Mucosa of gallbladder (tissue), 1 donor: ENCODE results near the gene BMP10. TPM values are rescaled to one million over a fixed set of nuclear protein-coding genes. Genes with fewer than 3 reads are reported as not detected.

ENCODE experiments used
- DNase-seq: peaks from one replicate; pipeline ENCODE4 v3.0.0-alpha.2; 2020; ENCODE audit warnings: low spot score
- total RNA-seq: library from RNA; stranded (reverse); gene quantifications from one replicate; pipeline ENCODE4 v1.2.1, GENCODE V29; 2021
- donor health status: DM: no; HTN: no; CAD: no.

BMP10 gene
- total RNA-seq, 1 donor from 2014 or later, result not detected

DNA sequence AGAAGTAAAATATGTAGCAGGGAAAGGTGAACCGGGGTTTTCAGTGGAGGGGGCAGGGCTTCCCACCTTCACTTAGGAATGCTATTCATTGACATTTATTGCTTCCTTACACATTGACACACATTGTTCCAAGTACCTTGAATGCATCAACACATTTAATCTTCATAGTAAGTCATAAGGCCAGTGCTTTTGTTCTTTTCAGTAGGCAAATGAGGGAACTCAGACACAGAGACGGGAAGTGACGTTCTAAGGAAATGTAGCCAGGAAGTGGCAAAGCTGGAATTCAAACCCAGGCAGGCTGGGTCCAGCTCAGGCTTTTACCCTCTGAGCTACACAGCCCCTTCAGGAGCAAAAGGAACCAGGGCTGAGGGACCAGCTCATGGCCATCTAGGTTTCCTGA lies 20.7 kb downstream of the BMP10 start:
- no peak for DNase-seq

DNA sequence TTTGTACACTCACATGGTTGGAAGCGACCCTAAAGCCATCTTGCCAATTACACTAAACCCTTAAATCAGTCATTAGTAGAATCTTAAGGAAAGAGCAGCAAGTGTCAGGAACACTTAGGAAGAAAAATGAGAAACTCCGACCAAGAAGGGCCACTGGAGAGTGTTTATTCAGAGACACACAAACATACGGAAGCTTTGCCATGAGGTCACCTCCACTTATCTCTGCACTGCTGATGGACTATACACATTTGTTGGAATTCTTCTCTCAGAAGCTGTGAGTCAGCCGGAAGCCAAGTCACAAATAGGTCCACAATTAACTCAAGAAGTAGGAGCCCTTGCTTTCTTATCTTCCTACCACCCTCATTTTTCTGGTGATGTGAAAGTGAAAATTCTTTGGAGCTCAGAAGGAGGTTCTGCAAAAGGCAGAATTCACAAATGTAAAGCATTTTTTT lies 21.6 kb downstream of the BMP10 start:
- DNase-seq, result no peak

DNA sequence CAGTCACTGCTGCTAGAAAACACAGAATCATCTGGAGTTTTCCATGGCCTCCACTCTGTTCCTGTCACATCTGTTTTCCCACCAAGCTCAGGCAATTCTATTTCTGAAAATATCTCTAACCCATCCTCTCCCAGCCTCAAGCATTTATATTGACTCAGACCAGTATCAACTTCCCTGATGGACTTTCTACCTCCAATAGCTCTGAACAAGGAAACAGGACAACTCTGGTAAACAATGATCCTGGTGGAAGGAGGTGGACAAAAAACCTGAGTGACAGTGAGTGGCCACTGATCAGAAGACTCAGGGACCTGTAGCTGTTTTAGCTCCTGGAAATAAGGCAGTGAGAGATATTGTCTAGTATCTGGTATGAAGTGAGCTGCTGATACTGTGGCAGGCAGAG lies 23.4 kb downstream of the BMP10 start:
- peak; percentile 34 for DNase-seq

DNA sequence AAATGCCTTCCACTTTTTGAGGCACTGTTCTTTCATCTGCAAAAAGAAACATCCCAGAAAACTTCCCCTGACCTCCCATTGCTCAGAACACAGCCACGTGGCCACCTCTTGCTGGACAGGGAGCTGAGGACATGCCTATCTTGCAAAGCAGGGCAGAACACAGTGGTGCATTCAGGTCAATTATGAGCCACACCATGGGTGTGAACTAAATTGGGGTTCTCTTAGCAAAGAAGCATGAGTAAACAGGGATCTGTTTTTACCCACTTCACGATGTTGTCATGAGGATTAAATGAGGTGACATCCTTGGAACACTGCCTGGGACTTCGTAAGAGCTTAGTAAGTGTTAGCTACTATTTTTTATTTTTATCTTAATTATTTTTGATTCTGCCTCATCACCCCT lies 25.1 kb downstream of the BMP10 start:
- DNase-seq, result no peak

DNA sequence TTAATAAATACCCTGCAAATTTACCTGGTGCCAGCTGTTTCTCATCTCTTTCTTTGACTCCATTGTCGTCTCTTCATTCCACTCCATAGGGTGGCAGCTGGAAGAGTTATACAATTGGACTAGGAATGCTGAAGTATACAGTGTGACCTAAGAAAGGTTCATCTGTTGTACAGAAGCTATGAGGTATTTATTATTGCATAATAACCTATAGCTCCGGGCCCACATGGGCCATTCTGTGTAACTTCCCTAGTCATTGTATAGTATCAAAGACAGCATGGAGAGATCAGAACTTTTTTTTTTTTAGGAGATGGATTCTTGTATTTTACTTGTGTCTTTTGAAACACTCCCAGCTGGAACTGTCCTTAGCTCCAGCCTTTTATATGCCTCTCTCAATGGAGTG lies 26.2 kb downstream of the BMP10 start:
- no peak for DNase-seq

DNA sequence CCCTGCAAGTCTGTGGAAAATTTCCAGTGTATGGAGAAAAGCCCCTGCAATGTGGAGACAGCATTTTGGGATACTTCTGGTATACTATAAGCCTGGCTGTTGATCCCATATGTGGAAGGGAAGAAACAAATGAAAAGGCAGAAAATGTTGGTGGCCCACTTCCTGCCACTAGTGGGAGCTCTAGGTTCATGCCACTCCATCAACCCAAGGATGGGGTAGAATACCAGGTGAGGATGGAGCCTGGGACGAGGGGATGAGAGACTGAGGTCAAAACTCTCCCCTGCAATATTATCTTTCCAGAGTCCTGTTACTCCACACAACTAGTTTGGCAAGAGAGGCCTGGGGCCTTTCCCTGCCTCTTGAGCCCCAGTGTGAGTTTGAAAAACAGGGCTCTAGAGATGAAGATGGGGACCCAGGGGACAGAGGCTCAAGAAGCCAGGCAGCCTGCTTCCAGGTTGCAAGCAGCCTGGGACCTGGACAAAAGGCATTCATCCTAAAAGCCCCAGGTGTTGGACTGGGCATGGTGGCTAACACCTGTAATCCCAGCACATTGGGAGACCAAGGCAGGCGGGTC lies 31.9 kb downstream of the BMP10 start:
- DNase-seq, result no peak

DNA sequence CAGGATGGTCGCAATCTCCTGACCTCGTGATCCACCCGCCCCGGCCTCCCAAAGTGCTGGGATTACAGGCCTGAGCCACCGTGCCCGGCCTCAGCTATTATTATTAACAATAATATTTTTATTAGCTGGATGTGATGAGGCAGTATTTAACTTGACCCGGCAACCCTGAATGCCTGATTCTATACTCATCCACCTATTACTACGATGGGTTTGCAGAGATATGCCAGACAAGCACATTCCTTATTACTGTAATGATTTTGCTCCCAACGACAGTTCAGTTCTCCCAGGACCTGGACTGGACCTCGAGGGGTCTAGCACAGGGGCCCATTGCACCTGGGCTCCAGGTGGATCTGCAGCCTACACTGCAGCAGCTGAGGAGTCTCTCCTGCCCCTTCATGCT lies 32.6 kb downstream of the BMP10 start:
- DNase-seq, result no peak

DNA sequence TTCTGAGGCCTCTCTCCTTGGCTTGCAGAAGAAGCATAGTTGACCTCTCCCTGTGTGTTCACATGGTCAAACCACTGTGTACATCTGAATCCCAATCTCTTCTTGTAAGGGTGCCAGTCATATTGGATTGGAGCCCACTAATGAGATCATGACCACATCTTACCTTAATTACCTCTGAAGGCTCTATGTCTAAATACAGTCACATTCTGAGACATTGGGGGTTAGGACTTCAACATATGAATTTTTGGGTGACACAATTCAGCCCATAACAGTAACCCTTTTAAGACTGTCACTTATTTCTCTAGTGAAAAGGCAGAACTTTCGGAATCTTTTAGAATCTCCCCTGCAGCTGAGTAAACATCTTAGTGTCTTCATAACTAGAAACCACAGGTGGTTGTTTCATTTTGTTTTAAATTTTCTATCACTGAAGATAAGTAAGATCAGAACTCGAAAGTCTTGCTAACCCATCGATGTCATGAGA lies 33.3 kb downstream of the BMP10 start:
- no peak for DNase-seq

DNA sequence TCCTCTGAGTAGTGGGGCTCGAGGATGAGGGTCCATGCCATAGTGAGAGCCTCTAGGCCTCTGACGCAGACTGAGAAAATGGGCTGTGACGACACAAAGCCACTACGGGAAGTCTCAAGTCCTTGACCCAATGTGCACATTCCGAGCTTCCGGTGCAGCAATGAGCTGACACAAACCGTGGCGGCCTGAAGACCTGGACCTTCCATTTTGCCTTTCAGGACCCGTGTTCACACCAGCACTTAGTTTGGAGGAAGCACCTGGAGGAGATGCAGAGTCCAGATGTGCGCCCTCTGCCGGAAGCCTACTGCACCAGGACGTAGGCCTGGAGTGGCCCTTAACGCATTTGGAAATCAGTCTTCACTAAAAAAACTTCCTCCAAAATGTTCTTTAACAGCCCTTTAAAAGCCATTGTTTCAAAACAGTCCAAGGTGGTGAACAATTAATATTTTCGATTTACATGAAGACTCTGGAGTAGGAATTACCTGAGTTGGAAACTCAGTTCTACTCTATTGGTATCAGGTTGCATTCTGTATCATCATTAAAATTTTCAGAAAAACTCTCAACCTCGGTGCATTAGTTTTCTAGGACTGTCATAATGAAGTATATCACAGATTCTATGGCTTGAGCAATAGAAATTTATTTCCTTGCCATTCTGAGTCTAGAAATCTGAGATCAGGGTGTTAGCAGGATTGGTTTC lies 33.9 kb downstream of the BMP10 start:
- DNase-seq, result peak; percentile 60

DNA sequence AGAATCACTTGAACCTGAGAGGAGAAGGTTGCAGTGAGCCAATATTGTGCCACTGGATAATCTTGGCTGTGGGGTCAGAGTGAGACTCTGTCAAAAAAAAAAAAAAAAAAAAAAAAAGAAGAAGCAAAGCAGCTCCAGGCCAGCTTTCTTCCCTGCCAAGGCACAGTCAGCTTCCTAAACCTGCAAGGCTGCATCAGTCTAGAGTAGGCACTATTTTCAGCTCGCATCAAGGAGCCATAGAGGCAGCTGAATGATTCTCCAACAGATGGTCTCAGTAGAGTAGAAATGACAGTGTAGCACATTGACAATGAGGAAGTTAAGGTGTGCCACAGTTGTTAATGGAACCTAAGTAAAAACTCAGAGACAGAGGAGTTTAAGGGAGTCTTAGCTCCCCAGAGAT lies 35.6 kb downstream of the BMP10 start:
- no peak for DNase-seq

DNA sequence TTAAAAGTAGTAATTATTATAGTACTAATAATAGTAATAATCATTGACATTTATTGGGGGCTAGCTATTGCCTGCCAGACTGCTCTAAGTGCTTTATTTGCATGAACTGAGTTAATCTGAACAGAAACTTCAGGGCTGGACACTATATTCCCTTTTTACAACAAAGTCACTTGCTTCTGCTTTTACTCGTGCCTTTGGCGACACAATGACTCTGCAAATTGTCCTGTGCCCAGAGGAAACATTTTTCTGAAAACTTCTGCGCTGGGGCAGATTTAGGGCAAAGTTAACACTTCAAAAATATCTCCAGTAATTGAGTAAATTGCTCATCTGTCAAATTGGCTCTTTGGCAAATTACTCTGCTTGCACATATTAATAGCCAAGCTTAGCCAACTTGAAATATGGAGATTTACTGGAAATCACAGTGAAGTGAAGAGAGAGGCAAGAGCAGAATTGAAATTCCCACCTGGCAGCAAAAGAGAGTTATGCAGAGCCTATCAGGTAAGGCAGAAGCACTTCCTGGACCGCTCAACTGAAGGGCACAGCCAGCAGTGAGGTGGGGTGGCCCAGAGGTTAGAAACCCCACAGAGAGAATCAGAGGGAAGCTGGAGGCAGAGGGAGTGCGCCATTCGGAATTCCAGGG lies 36.3 kb downstream of the BMP10 start:
- DNase-seq, result no peak

DNA sequence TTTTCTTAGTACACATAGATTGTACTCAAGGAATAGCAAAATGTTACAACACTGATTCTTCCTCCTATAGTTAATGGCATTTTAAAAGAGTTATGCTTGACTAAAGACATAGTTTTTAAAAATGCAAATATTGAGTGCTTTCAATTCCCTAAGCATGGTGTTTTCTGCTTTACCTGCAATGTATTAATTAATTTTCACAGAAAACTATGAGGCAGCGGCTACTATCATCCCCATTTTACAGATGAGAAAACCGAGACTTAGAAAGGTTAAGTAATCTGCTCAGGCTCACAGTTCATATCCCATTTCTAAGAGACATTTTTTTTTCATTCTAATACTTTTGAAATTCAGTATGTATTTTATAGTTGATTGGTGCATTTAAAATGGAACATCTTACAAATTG lies 38.0 kb downstream of the BMP10 start:
- DNase-seq, result no peak

DNA sequence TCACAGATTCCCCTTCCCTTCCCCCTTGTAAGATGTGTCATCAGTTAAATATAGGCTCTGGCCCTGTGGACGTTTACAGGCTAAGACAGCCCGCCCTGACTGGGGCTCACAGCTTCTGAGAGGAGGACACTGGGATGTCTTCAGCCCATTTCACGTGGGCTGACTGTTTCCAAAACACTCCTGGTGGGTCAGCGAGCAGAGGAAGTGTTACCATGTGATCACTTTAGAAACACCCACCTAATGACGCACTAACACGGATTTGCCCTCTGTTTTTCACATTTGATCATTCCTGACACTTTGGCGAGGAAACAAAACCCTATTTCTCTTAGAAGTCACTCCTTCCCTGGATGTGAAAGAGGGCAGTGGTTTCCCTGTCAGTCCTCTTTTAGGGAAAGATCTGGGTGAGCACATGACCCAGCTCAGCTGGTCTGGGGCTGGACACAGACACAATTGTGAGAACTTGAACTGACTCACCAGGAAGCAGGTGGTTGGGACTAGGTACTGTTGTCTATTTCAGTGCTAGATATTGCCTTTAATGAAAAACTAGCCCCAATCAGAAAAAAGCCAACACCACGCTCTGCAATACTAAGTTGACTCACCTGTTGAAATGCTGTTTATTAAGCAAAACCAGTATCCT lies 38.8 kb downstream of the BMP10 start:
- peak; percentile 61 for DNase-seq

DNA sequence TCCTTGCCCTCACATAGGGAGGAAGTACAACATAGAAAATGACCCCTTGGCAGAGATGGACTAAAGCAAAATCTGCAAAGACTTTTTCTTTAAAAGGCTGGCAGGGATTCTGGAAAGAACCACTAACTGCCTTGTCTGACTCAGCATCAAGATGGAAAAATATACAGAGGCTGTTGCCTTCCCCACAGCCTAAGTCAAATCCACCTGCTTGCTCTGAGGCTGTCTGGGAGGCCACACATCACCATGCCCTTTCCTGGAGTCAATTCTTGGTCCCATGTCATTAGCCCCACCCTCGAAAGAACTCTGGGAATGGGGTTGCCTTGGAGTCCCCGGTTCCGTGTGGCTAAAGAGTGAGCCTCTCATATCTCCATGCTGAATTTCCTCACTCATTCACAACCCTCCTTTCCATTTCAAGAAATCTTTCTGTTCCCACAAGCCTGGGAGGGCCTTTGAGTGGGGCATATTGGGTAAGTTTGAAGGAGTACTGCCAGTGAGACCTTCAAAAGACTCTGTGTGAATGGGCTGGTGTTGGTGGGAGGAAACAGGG lies 39.4 kb downstream of the BMP10 start:
- DNase-seq, result no peak

DNA sequence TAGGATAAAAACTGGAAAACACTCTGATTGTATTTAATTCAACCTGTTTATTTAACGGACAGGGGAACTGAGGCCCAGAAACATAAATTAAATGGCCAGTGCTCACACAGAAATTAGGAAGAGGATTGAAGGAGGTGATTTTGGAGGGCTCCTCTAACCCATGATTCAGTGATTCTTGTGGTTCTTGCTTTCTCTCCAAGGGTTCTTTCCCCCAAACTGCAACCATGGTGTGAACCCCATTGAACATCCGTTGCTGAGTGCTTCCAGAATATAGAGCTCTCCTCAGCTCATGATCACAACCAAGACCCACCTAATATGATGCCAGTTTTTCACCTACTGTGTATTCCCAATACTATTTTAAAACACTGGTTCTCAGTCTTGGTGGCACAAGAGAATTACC lies 41.4 kb downstream of the BMP10 start:
- DNase-seq, result no peak

DNA sequence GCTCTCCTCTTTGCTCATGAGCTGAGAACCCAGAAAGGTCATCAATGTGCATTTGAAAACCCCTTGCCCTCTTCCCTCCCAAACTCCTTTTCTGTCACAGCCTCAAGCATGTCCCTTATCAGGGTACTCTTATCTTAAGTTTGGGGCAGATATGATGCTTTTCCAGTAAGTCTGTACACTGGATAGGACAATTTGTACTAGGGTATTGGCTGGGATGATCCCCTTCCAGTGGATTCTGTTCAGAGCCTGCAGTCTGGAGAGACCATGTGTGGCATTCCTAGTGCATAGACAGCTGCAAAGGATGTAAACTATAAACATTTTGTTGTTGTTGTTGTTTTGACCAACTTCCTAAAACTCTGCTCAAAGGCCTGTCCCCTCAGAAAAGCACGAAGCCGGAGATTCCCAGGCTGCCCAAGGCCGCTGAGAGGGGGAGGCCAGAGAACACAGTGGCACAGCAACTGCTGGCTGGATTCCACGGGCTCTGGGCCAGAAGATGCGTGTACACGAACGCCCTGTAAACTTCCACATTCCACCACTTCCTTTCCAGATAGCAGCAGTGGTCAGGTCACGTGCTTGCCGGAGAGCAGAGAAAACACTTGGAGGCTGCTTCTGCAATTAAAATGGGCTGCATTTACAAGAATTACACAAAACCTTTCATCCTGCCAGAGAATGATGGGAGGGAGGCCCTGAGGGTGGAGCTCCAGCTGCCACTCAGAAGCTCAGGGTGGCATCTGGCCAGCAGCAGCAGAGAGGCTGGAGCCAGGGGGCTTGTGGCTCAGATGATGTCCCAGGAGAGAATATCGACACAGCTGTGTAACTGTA lies 42.1 kb downstream of the BMP10 start:
- peak; percentile 97 for DNase-seq

DNA sequence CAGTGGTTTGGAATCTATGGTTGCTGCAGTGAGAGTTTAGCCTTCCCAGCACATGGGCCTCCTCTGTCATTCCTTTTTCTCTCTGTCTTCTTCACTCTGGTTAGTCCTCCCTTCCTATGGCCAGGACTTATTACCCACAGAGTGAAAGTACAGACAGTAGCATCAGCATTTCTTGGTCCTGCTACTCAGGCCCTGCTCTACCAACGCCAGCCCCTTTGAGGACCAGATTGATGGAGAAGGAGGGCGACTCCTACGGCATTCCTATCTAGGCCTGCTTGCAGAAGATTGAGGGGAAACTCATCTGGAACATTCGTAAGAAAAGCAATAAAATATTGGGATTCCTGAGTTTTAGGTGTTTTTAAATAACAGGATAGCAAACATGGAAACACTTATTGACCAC lies 43.5 kb downstream of the BMP10 start:
- no peak for DNase-seq

DNA sequence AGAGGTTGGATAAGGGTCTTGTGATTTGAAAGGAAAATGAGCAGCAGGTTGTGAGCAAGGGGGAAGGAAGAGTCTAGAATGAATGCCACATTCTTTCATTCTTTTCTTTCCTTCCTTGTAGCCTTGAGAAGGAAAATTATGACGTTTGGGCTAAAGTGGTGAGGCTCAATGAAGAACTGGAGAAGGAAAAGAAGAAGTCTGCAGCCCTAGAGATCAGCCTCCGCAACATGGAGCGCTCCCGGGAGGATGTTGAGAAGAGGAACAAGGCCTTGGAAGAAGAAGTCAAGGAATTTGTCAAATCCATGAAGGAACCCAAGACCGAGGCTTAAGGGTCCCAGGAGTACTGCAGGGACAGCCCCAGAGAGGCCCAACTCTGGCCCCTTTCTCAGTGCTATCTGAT lies 45.3 kb downstream of the BMP10 start:
- DNase-seq, result no peak

DNA sequence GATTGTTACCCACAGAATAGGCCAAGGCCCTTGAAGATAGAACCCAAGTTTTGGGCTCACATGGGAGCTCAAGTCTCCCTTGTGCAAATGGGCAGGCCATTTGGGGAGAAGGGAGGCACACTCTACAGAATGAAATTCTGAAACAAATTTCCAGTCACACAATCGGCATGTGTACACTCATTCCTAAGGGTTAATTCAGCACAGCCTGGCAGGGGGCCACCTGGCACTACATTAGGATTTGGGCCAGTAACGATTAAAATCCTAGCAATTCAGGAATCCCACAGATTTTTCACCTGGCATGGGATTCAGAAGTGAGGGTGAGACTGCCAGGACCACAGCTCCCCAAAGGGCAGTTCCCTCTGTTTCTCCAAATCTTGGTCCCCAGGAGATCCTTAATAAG lies 46.4 kb downstream of the BMP10 start:
- DNase-seq, result no peak

DNA sequence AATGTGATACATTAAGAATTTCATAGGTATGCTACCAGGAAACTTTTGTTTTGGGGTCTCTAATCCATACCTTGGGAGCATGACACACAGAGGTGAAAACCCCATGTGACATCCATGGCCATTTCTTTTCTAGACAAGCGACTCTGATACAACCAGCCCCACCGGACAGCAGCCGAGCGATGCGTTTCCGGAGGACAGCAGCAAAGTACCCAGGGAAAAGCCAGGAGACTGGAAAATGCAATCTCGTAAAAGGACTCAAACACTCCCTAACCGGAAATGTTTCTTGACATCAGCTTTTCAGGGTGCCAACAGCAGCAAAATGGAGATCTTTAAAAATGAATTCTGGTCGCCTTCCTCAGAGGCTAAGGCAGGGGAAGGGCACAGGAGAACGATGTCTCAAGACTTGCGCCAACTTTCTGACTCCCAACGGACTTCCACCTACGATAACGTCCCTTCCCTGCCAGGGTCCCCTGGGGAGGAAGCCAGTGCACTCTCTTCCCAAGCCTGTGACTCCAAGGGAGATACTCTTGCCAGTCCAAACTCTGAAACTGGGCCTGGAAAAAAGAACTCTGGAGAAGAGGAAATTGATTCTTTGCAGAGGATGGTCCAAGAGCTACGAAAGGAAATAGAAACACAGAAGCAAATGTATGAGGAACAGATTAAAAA lies 48.9 kb downstream of the BMP10 start:
- DNase-seq, result no peak

DNA sequence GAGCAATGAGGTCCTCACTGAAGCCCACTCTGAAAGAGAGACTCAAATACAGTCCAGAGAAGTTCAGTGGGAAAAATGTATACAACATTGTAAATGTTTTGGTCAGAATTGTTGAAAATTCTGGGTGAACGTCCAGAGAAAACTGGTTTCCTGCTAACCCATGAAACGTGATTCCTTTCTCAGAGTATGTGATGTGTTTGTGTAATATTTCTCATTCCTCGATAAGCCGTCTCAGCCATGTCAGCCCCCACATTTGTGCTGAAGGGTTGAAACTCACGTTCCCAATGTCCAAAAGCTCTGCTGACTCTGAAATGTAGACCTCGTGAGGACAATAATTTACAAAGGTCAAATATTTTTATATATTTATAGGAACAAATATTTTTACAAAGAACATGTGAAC lies 51.6 kb downstream of the BMP10 start:
- DNase-seq, result no peak
